Stimulated activated CD4-positive, alpha-beta T cell treated with anti-CD3 and anti-CD28 coated beads, Interleukin-1b, Interleukin-23, amount 100 ng/mL, for 24 hours (primary cell): ENCODE data around the gene PACS2.
A peak's percentile ranks its signal among the peaks of the same experiment; 100 is the strongest.
"Not testable (repeated sequence)": the region's sequence is repeated elsewhere in the genome, so short reads cannot be mapped to it uniquely, and the experiment has no call there.

ENCODE experiments used
- DNase-seq, 4 experiments: peaks; one replicate each; pipeline ENCODE4 v3.0.0-alpha.2; 2020; ENCODE audit warnings: low read depth in 4 of 4, low spot score in 1 of 4

The PACS2 gene

DNA sequence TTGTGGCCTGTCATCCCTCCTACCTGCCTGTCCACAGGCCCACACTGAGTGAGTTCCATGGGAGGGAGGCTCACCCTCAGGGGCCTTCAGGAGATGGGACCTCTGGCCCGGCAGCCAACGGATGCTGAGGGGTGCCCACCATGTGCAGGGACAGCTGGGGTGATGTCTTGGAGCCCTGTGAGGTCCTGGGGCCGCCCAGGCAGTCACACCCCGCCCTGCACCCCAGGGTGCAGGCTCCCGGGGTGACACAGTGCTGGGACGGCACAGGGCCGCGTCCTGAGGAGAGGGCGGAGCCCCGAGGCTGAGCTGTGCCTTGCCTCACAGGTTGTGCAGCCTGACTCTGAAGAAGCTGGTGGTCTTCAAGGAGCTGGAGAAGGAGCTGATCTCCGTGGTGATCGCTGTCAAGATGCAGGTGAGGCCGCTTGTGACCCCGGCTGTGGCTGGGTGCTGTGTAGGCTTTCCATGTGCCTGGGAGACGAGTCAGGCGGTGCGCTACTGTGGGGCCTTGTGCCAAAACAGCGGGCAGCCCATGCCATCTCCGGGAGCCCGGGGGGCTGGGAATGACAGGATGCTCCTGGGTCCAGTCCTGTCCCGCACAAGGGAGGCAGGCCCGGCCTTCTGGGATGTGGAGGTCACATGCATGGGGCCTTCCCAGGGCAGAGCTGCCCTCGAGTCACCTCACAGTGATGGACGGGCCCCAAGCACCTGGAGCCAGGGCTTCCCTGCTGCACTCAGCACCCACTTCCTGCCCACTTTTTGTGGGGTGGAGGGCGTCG, 33.8 kb downstream of the PACS2 start:
- no peak for DNase-seq

DNA sequence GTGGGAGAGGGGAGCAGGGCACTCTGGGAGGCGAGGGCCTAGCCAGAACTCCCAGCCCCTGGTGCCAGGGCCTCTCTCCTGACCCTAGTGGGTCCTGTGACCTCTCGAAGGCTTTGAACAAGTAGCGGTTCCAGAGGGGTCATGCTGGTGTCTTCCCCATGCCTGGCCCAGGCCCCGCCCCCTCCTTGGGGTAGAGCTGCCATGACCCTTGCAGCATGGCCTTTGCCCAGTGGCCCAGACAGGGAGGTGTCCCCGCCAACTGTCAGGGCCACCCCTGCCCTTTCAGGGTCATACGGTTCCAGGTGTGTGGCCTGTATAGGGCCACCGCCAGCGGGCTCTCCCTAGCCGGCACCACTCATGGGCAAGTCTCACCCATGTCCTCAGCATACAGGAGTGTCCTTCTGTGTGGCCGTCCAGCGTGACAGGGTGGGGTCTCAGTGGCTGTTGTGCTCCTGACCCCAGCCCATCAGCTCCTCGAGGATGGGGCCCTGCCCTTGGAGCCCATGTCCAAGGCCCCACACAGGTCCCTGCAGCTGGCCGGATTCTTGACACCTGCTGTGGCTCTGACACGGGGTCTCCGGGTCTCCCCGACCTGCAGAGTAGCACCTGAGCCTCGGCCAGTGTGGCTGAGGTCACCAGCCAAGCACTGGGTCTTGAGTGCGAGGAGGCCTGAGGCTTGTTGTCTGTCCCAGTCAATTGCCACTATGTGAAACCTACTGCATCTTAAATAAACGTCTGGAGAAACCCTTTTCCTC, 34.6 kb downstream of the PACS2 start:
- DNase-seq = no peak

DNA sequence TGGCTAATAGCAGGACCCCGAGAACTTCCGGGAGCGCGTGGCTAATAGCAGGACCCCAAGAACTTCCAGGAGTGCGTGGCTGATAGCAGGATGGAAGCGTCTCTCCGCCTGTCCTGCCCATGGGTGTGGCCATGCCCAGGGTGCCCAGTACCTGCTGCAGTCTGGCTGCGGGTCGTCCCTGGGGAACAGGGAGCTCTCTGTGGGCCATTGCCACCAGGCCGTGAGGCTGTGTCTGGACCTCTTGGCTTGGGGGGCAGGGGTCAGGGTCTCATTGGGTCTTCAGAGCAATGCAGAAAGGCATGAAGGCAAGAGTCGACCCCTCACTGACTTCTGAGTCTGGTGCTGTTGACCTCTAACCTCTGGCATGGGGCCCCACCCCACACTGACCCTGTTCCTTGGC, 35.4 kb downstream of the PACS2 start:
- DNase-seq = no peak

DNA sequence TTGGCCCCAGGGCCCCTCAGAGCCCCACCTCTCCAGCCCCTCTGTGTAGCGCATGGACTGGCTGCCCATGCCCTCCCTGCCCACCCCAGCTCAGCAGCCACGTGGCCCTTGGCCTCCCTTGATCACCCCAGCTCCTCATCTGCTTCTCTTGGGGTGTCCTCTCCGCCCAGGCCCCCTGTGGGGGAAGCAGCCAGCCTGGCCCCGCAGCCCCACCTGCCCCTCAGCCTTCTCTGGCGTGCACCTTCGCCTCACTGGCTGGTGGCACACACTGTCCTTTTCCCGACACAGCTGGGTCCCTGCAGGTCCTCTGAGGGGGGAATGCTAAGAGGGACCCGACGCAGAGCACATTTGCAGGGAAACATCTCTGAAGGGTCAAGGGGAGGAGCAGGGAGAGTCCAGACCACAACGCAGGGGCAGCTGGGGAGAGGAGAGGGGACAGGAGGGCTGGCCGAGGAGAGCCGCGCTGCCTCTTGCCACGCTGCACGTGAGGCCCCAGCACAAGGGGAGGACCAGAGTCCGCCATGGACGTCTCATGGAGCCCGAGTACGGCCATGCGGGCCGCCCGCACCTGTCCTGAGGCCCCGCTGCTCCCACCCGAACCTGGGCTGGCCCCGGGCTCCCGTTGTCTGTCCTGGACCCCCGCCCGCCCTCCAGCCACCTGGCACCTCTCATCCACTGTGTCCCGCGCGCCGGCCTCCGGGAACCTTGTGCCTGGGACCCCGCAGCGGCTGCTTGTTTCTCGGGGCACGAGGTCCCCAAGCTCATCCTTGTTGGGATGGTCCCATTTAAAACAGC, 36.1 kb downstream of the PACS2 start:
- no peak for DNase-seq

DNA sequence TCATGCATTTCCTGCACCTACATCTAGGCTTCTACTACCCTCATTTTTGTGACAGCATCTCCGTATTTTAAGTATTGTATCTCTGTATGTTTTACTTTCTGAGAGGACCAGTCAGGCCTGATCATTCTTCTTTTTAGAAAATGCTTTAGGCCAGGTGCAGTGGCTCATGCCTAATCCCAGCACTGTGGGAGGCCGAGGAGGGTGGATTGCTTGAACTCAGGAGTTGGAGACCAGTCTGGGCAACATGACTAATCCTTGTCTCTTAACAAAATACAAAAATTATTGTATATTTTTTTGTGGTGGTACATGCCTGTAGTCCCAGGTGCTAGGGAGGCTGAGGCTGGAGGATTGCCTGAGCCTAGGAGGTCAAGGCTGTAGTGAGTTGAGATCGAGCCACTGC, 36.9 kb downstream of the PACS2 start:
- no peak for DNase-seq

DNA sequence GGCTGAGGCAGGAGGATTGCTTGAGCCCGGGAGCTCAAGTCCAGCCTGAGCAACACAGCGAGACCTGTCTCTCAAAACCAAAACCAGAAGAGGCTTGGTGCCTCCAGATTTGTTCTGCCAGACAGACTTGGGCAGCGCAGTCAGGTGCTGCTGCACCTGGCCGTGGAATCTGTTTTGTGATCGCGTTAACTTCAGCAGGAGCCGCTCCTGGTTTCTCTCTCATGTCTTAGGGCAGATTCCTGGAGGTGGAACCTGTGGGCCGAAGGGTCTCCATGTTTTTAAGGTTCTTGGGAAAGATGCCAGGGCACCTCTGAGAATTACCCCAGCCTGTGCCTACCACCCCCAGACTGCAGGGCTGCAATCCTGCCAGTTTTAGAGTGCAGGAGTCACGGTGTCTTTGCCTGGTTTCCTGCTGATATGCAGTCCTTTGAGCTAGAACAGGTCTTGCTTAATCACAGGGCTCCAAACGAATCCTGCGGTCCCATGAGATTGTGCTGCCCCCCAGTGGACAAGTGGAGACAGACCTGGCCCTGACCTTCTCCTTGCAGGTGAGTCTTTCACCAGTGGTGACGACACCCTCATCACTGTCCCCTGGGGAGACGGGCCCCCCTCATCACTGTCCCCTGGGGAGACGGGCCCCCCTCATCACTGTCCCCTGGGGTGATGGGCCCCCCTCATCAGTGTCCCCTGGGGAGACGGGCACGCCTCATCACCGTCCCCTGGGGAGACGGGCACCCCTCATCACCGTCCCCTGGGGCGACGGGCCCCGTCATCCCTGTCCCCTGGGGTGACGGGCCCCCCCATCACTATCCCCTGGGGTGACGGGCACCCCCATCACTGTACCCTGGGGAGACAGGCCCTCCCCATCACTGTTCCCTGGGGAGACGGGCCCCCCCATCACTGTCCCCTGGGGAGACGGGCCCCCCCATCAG, 37.6 kb downstream of the PACS2 start:
- DNase-seq = peak; percentile 74 to 81 (median 78)

DNA sequence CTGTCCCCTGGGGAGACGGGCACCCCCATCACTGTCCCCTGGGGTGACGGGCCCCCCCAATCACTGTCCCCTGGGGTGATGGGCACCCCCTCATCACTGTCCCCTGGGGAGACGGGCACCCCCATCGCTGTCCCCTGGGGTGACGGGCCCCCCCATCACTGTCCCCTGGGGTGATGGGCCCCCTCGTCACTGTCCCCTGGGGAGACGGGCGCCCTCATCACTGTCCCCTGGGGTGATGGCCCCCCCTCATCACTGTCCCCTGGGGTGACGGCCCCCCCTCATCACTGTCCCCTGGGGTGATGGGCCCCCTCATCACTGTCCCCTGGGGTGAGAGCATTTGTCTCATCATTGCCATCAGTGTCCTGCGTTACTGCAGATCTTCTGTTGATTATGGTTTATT, 38.6 kb downstream of the PACS2 start:
- DNase-seq = no peak

DNA sequence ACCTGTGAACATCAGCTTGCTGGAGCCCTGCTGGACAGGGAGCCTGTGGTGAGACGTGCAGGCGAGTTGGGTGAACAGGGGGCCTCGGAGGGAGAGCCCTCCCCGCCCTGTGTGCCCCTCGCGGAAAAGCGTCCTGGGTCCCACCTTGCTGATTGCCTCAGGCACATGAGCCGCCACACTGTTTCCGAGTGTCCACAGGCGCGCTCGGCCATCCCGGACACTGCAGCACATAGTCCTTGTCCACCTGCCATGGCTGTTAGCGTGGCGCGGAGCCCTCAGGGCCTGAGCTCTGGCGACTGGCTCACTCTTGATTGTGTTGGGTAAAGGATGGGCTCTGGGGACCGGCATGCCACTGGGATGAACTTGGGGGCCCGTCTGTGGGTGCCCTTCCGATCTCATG, 40.0 kb downstream of the PACS2 start:
- DNase-seq = no peak

DNA sequence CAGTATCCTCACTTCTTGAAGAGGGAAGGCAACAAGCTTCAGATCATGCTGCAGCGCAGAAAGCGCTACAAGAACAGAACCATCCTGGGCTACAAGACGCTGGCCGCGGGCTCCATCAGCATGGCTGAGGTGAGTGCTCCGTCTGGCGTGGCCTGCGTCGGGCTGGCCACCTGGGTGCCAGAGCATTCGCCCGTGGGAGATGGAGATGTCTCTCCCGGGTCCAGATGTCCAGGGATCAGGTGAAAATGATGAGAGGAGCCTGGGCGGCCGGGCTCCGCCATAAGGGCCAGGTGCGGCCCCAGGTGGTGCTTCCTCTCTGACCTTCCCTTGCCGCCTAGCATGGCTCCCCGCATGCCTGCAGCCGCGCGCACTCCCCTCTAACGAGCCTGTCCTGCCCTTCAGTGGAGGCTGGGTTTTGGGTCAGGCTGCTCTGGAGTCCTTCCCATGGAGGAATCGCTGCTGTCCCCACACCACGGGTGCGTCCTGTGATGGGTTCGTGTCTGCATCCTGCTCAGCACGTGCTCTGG, 40.6 kb downstream of the PACS2 start:
- no peak for DNase-seq

DNA sequence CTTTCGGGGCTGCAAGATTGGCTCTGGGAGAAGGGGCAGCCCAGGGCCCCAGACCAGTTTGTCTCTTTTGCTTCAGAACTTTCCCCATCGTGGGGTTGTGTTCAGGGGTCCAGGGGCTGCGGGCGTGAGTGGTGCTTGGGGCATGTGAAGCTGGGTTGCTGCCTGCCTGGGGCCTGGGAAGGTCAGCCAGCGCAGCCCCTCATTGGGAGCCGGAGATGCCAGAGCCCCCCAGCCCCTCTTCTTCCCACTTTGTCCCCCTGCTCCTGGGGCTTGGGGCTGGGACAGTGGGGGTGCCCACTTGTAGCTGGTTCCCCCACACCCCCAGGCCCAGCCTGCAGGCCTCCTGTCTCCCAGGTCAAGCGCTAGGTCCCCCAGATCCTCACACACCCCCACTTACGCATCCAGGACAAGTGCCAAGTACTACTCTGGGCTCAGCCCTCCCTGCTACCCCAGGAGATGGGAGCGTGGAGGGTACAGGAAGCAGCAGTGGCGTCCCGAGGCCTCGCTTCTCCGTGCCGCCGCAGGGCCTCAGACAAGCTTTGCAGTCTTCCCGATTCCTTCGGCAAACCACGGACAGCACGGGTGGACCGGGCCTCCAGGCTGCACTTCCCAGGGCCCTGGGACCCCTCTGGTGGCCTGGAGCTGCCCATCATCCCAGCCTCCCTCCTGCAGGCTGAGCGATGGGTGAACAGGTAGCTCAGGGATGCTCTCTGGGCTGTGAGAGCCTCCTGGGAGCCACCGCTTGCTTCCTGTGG, 41.5 kb downstream of the PACS2 start:
- no peak for DNase-seq

DNA sequence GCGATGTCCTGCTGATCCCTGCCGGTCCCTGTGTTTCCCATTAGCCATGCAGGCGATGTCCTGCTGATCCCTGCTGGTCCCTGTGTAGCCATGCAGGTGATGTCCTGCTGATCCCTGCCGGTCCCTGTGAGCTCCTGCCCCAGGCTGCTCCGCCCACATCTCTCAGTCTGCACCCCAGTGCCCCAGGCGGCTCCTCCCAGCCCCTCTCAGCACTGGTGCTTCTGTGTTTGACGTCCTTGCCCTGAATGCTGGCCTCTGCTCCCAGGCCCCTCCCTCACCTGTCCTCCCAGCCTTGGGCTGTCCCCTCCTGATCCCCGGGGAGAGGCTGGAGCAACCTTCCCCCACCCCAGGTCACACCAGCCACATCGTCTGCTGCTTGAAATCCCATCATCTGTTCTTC, 42.4 kb downstream of the PACS2 start:
- DNase-seq = no peak

DNA sequence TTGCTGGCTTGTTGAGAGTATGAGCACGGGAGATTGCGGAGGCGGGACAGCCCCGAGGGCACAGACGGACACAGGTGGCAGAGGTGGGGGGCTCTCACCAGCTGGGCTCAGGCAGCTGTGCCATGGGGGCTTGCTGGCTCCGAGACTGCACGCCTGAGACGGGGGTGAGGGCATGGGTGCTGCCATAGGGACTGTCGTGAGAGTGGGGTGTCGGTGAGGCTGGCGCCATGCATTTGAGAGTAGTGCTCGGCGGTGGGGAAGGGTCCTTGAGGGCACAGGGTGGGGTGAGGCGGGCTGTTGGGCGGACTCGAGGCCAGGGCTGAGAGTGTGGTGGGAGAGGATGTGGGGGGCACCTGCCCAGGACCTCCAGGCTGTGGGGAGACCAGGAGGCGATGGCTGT, 43.1 kb downstream of the PACS2 start:
- DNase-seq = no peak

DNA sequence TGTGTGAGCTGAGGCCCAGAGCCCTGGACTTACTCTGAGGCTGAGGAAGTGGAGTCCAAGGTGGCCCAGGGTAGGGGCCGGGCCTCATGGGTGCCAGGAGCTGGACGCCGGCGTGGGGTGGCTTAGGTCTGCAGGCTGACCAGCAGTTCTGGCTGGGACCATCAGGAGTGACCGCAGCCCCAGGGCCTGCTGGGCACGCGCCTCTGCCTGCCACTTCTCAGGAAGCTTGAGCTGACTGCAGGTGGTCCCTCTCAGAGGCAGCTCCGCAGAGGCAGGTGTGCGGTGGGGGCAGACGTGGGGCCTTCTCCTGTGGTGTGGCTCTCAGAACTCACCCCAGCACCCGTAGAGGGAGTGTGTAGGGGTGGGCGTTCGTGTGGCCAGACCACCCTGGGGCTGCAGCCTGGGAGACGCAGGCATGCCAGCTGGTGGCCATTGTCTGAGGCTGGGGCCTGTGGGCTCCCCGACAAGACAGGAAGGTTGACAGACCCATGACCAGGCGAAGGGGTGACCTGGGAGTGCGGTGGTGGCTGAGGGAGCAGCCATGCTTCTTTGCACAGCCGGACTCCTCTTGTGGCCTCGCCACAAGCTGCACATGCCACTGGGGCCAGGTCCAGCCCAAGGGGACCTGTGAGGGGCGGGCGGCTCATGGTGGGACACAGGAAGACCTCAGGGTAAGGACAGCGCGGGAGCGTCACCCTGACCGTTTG, 43.7 kb downstream of the PACS2 start:
- no peak for DNase-seq

DNA sequence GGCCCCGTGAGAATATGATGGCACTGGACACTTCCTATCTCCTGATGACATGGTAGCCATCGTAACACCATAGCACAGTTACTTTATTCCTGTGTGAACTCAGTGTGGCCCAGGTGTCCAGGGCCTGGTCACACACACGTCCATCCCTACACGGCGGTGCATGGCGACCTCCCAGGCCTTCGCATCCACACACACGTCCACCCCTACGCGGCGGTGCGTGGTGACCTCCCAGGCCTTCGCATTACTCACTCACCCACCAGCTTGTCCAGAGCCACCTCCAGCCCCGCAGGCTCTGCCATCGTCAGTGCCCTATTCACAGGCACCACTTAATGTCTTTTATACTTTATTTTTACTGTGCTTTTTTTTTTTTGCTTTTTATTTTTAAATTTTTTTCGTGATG, 44.4 kb downstream of the PACS2 start:
- DNase-seq = no peak

DNA sequence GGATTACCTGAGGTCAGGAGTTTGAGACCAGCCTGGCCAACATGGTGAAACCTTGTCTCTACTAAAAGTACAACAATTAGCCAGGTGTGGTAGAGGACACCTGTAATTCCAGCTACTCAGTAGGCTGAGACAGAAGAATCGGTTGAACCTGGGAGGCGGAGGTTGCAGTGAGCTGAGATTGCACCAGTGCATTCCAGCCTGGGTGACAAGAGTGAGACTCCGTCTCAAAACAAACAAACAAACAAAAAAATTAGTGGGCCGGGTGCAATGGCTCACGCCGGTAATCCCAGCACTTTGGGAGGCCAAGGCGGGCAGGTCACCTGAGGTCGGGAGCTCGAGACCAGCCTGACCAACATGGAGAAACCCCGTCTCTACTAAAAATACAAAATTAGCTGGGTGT, 46.9 kb downstream of the PACS2 start:
- DNase-seq = not testable (repeated sequence)

DNA sequence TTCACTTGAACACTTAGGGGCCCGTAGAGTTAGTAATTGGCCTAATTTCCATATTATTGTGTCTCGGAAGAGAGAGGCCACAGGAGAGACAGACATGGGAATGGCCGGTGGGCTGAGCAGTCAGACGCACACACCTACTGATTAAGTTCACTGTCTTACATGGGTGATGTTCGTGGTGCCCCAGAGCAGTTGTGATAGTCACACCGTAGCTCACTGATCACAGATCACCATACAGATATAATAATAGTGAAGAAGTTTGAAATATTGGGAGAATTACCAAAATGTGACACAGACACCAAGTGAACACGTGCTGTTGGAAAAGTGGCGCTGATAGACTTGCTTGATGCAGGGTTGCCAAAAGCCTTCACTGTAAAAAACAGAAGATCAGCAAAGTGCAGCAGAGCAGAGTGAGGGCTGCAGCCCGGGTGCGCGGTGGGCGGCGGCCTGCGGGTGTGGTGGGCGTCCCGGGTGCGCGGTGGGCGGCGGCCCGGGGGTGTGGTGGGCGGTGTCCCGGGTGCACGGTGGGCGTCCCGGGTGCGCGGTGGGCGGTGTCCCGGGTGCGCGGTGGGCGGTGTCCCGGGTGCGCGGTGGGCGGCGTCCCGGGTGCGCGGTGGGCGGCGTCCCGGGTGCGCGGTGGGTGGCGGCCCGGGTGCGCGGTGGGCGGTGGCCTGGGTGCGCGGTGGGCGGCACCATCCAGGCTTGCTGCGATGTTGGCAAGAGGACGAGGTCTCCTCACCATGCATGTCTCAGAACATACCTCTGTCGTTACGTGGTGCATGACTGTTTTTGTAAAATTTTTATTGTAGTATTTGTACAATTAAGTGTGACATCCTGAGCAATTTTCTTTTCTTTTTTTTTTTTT, 49.5 kb downstream of the PACS2 start:
- DNase-seq = peak in 2 of 4 experiments; percentile 16 to 22

DNA sequence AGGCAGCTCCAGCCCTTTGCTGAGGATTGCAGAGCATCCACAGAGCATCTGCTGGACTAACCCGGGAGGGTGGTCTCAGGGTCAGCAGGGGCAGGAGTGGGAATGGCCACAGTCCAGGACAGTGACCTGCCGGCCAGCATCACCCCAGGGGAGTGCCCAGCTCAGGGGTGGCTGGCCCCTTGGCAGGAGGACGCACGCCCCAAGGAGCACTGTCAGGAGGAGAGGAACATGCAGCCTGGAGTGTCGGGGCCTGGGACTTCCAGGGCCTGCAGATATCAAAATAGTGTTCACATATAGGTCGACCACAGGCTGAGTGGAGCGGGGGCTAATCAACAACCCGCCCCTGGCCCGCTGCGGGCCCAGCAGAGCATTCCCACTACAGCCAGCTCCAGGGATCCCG, 50.6 kb downstream of the PACS2 start:
- no peak for DNase-seq

DNA sequence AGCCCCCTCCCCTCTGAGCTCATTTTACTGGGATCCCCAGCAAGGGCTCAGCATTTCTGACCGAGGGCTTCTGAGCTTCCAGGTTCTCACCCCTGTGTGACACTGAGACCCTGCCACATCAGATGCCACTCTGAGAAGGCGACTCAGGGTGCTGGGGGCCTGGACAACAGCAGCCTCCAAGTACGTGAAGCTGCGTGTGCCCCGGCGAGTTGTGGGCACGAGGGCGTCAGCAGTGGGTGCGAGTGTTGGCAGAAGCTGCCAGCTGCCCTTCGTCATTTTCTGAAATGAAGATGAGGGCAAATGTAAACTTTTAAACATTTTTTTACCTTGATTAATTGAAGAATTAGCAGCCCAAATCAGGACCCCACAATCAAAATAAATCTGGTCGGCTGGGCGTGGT, 51.1 kb downstream of the PACS2 start:
- no peak for DNase-seq
